Stimulated activated CD8-positive, alpha-beta memory T cell treated with anti-CD3 and anti-CD28 coated beads, Interleukin-4, amount 100 ng/mL, for 1 hour (primary cell): ENCODE data around the gene MIER1.
"Not testable (repeated sequence)": the region's sequence is repeated elsewhere in the genome, so short reads cannot be mapped to it uniquely, and the experiment has no call there.

Experiments used
- DNase-seq, 2 donors: peaks; one replicate each; pipeline ENCODE4 v3.0.0-alpha.2; 2020; ENCODE audit warnings: low read depth in 2 of 2, low spot score in 1 of 2

MIER1 gene

GRCh38 chr1:66924756-66925557 is at the start of gene MIER1, which contains the start of gene DNAI4:
TSS of gene MIER1 (plus strand) at chr1:66924990. CDS start at chr1:66925029, 39 bp downstream.
TSS of gene DNAI4 (minus strand) at chr1:66924856. CDS start at chr1:66924831, 25 bp downstream.
- DNase-seq: peak; percentile 88 to 93

GRCh38 chr1:66876664-66877063 is 48.1 kb upstream of the MIER1 start:
- DNase-seq: no peak

GRCh38 chr1:66889030-66889429 is 35.8 kb upstream of the MIER1 start:
- DNase-seq: no peak

- DNase-seq: no peak
These were observed 34.2 kb upstream of the MIER1 start for GRCh38 chr1:66890621-66891020.

GRCh38 chr1:66893712-66894111 is 31.1 kb upstream of the MIER1 start:
- DNase-seq: no peak

- DNase-seq: not testable (repeated sequence)
These were observed 9.6 kb upstream of the MIER1 start for GRCh38 chr1:66915203-66915602.

GRCh38 chr1:66916320-66916719 is 8.5 kb upstream of the MIER1 start:
- DNase-seq: no peak

- no peak for DNase-seq
These were observed 7.3 kb upstream of the MIER1 start for GRCh38 chr1:66917476-66917875.

- no peak for DNase-seq
These were observed 5.7 kb upstream of the MIER1 start for GRCh38 chr1:66919063-66919462.

GRCh38 chr1:66919828-66920227 is 5.0 kb upstream of the MIER1 start:
- no peak for DNase-seq

GRCh38 chr1:66920543-66920942 is 4.2 kb upstream of the MIER1 start:
- DNase-seq: no peak

GRCh38 chr1:66925558-66925910 is 744 bp downstream of the MIER1 start:
- no peak for DNase-seq

- no peak for DNase-seq
These were observed 1.2 kb downstream of the MIER1 start for GRCh38 chr1:66925944-66926343.

GRCh38 chr1:66927528-66927927 is 2.7 kb downstream of the MIER1 start:
- DNase-seq: no peak

GRCh38 chr1:66929146-66929688 is 4.4 kb downstream of the MIER1 start:
- no peak for DNase-seq

- no peak for DNase-seq
These were observed 4.9 kb downstream of the MIER1 start for GRCh38 chr1:66929691-66929998.

- peak; percentile 87 to 89 for DNase-seq
These were observed 5.4 kb downstream of the MIER1 start for GRCh38 chr1:66929999-66930822.

GRCh38 chr1:66930823-66931174 is 6.0 kb downstream of the MIER1 start:
- no peak for DNase-seq

- no peak for DNase-seq
These were observed 6.8 kb downstream of the MIER1 start for GRCh38 chr1:66931590-66931989.

GRCh38 chr1:66932291-66932690 is 7.5 kb downstream of the MIER1 start:
- DNase-seq: no peak

GRCh38 chr1:66933887-66934700 is 9.3 kb downstream of the MIER1 start:
- DNase-seq: no peak
